Neutrophil (primary cell): ENCODE data around the gene CD34.
A peak's percentile ranks its signal among the peaks of the same experiment; 100 is the strongest.

Experiments used
- H3K27ac ChIP-seq: fragments of 200-600 bp; sonication (generic); 2 replicates; pipeline ENCODE4 v1.5.1; 2016; ENCODE audit warnings: mild to moderate bottlenecking, moderate library complexity
- H3K27me3 ChIP-seq: fragments of 200-600 bp; sonication (generic); 2 replicates; pipeline ENCODE4 v1.6.0; 2016; ENCODE audit warnings: mild to moderate bottlenecking
- H3K36me3 ChIP-seq: fragments of 200-600 bp; sonication (generic); 2 replicates; pipeline ENCODE4 v1.5.1; 2017
- H3K4me1 ChIP-seq, 2 experiments: fragments of 200-600 bp in 1 of 2; sonication (generic) in 1 of 2; 1 replicate in 1 of 2; 2 replicates in 1 of 2; pipeline versions ENCODE4 v1.5.1 to v1.6.1; 2013 to 2016; ENCODE audit warnings: low read depth in 1 of 2, low read length in 1 of 2, mild to moderate bottlenecking in 1 of 2, moderate library complexity in 1 of 2; ENCODE audit not compliant: control insufficient read depth in 1 of 2, insufficient read depth in 1 of 2
- H3K4me3 ChIP-seq, 2 experiments: fragments of 200-600 bp in 1 of 2; sonication (generic) in 1 of 2; 1 replicate in 1 of 2; 2 replicates in 1 of 2; pipeline ENCODE4 v1.5.1; 2013 to 2016; ENCODE audit warnings: low read depth in 1 of 2, low read length in 1 of 2, mild to moderate bottlenecking in 1 of 2, moderate library complexity in 1 of 2
- H3K9me3 ChIP-seq: fragments of 200-600 bp; sonication (generic); 2 replicates; pipeline ENCODE4 v1.5.1; 2016
- CTCF ChIP-seq: fragments of 200-600 bp; sonication (generic); IDR thresholded peaks from 2 replicates; pipeline ENCODE4 v1.5.1; 2016; ENCODE audit warnings: antibody characterized with exemption

CD34 gene

GRCh38 chr1:207876131-207876530 is 34.8 kb downstream of the CD34 start:
- no peak for TF ChIP-seq CTCF
- Histone ChIP-seq H3K27me3 (no peaks in the 10 kb centered on the region), H3K27ac (no peak overlapping the region), H3K36me3 (no peaks in the 10 kb centered on the region), H3K9me3 (no peaks in the 10 kb centered on the region), H3K4me1 (peaks cover 16% of the 10 kb centered on the region in 2 experiments), H3K4me3 (no peak overlapping the region)

- H3K27me3 ChIP-seq: no peaks in the 10 kb centered on the region
- no peak overlapping the region for H3K27ac ChIP-seq
- no peaks in the 10 kb centered on the region for H3K36me3 ChIP-seq
- no peak for TF ChIP-seq CTCF
- peaks cover 16% of the 10 kb centered on the region in 2 experiments for H3K4me1 ChIP-seq
- no peak overlapping the region for H3K4me3 ChIP-seq
- no peaks in the 10 kb centered on the region for H3K9me3 ChIP-seq
Measured at GRCh38 chr1:207875532-207875931, 35.4 kb downstream of the CD34 start.

GRCh38 chr1:207873055-207873890 is 37.7 kb downstream of the CD34 start:
- H3K4me3 ChIP-seq: no peak overlapping the region
- H3K4me1 ChIP-seq: peaks cover 21 to 23% of the 10 kb centered on the region in 2 experiments
- peak overlapping the region; percentile 15 for H3K27ac ChIP-seq
- no peaks in the 10 kb centered on the region for H3K36me3 ChIP-seq
- H3K27me3 ChIP-seq: no peaks in the 10 kb centered on the region
- H3K9me3 ChIP-seq: no peaks in the 10 kb centered on the region
- TF ChIP-seq CTCF: no peak

GRCh38 chr1:207872621-207873020 is 38.3 kb downstream of the CD34 start:
- Histone ChIP-seq H3K27ac (peak overlapping the region; percentile 15), H3K4me3 (no peak overlapping the region), H3K27me3 (no peaks in the 10 kb centered on the region), H3K9me3 (no peaks in the 10 kb centered on the region), H3K4me1 (peaks cover 22 to 30% of the 10 kb centered on the region in 2 experiments), H3K36me3 (no peaks in the 10 kb centered on the region)
- no peak for TF ChIP-seq CTCF

GRCh38 chr1:207871117-207871649 is 39.7 kb downstream of the CD34 start:
- H3K9me3 ChIP-seq: no peaks in the 10 kb centered on the region
- no peak overlapping the region for H3K4me3 ChIP-seq
- no peak for TF ChIP-seq CTCF
- peaks cover 36 to 44% of the 10 kb centered on the region in 2 experiments for H3K4me1 ChIP-seq
- no peaks in the 10 kb centered on the region for H3K27me3 ChIP-seq
- H3K36me3 ChIP-seq: no peaks in the 10 kb centered on the region
- no peak overlapping the region for H3K27ac ChIP-seq
